ENCODE results near the gene ARHGAP22. TPM values are rescaled to one million over a fixed set of nuclear protein-coding genes. Genes with fewer than 3 reads are reported as not detected.
"Not testable (repeated sequence)": the region's sequence is repeated elsewhere in the genome, so short reads cannot be mapped to it uniquely, and the experiment has no call there.

ARHGAP22 gene
- 5.2 TPM for total RNA-seq
- long read RNA-seq, partial matches to known transcripts = 4 of 15 reads
- long read RNA-seq, other reads (novel, unspliced or antisense) = 6 of 15 reads

GRCh38 chr10:48604991-48605508 is at the start of gene ARHGAP22:
ARHGAP22 (minus strand) TSS chr10:48605073; CDS start chr10:48604796, 277 bp downstream.
- intact Hi-C loops (cut with DNase I) = loop anchor here (10.0 kb wide), 1 partner anchor 50 kb away; no protein-coding TSS in a partner anchor
- DNase-seq (peak; percentile 78), ATAC-seq (ENCODE audit: poor library complexity) (peak; percentile 91)

DNA sequence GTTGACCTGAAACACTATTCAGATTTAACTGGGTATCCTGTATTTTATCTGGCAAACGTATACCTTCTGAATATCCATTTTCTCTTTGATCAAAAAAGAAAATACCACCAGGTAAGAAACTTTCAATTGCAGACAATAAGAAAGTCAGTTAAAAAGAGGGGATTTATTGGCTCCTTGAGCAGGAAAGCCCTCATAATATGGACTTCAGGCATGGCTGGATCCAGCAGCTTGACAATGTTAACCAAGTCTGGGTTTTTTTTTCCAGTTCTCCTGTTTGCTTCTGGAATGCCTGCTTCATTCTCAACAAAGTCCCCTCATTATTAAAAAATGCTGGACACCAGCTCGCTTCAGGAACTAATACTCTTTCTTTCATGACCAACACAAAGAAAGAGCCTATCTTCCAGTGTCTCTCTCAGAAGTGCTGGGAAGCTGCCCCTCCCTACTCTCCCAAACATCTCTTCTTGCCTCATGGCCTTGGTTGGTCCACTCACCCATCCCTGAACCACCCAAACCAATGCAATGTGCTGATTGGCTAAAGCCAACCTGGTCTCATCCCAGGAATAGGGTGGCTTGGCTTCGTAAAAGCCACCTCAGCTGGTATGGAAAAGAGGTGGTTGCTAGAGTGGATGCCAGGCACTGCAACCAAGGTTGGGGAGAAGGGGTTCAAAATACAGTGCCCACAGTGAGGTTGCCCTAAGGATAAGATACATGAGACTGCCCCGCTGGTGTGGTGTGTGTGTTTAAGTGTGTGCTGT is 49.2 kb upstream of the ARHGAP22 start:
- DNase-seq (no peak), ATAC-seq (ENCODE audit: poor library complexity) (no peak)
- intact Hi-C loops (cut with DNase I) = loop anchor here (2.0 to 10.0 kb wide), 2 partner anchors 49 to 289 kb away; partner anchors contain the start of gene ARHGAP22

- ATAC-seq (ENCODE audit: poor library complexity) (no peak), DNase-seq (no peak)
- intact Hi-C loops (cut with DNase I) = loop anchor here (10.0 kb wide), 1 partner anchor 49 kb away; the partner anchor contains the start of gene ARHGAP22
Observed at GRCh38 chr10:48653347-48653746, 48.5 kb upstream of the ARHGAP22 start.

GRCh38 chr10:48652344-48652743 is 47.5 kb upstream of the ARHGAP22 start:
- no peak for DNase-seq
- intact Hi-C loops (cut with DNase I) = loop anchor here (10.0 kb wide), 1 partner anchor 48 kb away; the partner anchor contains the start of gene ARHGAP22
- ATAC-seq (ENCODE audit: poor library complexity) = no peak

DNA sequence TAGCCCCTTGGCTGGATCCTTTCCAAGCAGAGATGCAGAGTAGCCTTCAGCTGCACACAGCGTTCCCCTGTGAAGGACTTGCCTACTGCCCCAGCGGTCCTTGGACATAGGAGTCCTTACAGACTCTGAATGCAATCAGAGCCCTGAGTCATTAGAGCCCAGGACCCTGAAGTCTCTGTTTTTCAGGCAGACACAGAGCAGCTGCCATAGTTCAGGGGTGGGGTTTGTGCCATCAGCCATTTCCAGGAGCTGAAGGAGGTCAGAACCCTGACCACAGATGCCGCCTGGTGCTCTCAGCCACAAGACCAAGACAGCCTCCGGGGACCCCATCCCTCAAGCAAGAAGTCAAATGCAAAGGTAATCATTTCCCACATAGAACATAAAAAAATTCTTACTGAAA is 47.0 kb upstream of the ARHGAP22 start:
- no peak for DNase-seq
- intact Hi-C loops (cut with DNase I) = loop anchor here (10.0 kb wide), 1 partner anchor 47 kb away; the partner anchor contains the start of gene ARHGAP22
- ATAC-seq (ENCODE audit: poor library complexity) = no peak

GRCh38 chr10:48651293-48651692 is 46.4 kb upstream of the ARHGAP22 start:
- no peak for DNase-seq
- intact Hi-C loops (cut with DNase I) = loop anchor here (10.0 kb wide), 1 partner anchor 46 kb away; the partner anchor contains the start of gene ARHGAP22
- no peak for ATAC-seq (ENCODE audit: poor library complexity)

DNA sequence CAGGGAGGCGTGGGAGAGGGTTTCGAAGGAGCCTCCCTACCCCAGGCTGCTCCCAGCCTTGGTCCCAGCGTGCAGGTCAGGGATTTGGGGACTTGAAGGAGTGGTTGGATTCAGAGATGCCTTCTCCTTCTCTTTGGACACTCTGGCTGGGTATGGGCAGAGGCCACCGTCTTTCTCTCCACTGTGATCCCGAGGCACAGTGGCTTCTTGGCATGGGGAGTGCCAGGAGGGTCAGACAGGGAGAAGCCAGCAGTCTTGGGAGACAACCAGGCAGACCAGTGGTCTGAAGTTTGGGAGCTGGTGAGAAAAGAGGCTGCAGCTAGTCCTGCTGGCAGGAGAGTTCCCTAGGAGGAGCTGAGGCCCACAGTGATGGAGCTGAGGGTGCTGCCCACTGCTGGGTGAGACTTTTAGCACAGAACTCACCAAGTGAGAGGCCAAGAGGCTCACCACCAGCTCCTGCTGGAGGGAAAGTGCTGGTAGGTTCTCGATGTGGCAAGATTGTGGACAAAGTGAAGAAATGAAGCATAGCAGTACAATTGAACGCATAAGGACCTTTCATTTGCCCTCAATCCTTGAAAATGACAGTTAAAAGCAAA is 44.6 kb upstream of the ARHGAP22 start:
- intact Hi-C loops (cut with DNase I) = no loop called here
- ATAC-seq (ENCODE audit: poor library complexity) (no peak), DNase-seq (no peak)

DNA sequence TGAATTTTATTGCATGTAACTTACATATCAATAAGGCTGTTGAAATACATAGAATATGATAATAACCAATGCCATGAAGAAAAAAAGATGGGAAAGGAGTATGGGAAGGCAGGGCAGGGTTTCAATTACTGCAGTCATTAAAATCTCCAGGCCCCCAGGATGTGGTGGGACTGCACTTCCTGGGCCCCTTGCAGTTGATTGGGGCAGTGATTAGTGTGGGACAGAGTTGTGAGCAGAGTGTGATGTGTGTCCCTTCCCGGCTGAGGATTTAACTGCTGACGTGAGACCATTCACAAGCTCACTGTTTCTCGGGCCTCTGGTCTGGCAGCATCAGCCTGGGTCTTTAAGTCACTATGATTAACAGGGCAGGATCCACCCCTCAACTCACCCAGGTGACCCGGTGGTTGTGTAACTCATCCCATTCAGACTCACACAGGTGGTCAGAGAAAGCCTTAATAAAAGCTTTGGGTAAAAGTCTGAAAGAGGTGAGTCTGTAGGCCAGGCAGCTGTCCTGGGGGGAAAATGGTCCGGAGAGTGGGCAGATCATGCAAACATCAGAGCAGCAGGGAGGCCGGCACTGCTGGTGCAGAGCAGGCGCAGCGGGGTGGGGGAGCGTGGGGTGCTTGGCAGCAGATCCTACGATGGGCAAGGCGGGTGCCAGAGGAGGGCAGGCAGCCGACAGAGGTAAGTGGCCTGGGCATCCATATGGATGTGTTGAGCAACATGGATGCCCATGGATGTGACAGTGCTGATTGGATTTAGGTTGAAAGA is 43.5 kb upstream of the ARHGAP22 start:
- no peak for ATAC-seq (ENCODE audit: poor library complexity)

GRCh38 chr10:48647073-48647472 is 42.2 kb upstream of the ARHGAP22 start:
- intact Hi-C loops (cut with DNase I); DNase-seq: not testable (repeated sequence)

More for the DNA sequence above, 43.5 kb upstream of the ARHGAP22 start:
- intact Hi-C loops (cut with DNase I) = no loop called here
- no peak for DNase-seq

GRCh38 chr10:48645600-48645999 is 40.7 kb upstream of the ARHGAP22 start:
- intact Hi-C loops (cut with DNase I) = no loop called here
- ATAC-seq (ENCODE audit: poor library complexity) = no peak

More at GRCh38 chr10:48647073-48647472, 42.2 kb upstream of the ARHGAP22 start:
- ATAC-seq (ENCODE audit: poor library complexity) = not testable (repeated sequence)

DNA sequence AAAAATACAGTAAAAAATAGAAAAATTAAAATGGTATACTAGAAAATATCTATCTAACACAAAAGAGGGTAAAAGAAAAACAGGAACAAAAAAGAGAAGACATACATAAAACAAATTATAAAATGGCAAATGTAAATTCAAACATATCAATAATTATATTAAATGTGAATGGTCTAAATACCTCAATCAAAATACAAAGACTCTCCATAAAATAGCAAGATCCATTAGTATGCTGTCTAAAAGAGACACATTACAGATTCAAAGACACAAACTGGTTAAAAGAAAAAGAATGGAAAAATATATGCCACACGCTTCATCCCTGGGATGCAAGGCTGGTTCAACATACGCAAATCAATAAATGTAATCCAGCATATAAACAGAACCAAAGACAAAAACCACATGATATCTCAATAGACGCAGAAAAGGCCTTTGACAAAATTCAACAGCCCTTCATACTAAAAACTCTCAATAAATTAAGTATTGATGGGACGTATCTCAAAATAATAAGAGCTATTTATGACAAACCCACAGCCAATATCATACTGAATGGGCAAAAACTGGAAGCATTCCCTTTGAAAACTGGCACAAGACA is 36.3 kb upstream of the ARHGAP22 start:
- ATAC-seq (ENCODE audit: poor library complexity); DNase-seq; intact Hi-C loops (cut with DNase I): not testable (repeated sequence)

More at GRCh38 chr10:48645600-48645999, 40.7 kb upstream of the ARHGAP22 start:
- DNase-seq = no peak

DNA sequence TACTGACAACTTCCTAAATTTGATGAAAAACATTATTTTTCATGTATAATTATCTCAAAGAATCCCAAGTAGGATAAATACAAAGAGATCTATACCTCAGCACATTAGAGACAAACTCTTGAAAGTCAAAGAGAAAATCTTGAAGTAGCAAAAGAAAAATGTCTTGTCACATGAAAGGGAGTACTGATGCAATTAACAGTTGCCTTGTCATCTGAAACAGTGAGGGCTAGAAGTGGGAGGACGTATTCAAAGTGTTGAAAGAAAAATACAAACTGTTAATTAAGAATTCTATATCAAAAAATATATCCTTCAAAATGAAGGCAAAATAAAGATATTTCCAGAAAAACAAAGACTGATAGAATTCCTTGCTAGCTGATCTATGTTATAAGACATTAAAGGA is 35.5 kb upstream of the ARHGAP22 start:
- ATAC-seq (ENCODE audit: poor library complexity) (no peak), DNase-seq (no peak)
- intact Hi-C loops (cut with DNase I) = no loop called here

DNA sequence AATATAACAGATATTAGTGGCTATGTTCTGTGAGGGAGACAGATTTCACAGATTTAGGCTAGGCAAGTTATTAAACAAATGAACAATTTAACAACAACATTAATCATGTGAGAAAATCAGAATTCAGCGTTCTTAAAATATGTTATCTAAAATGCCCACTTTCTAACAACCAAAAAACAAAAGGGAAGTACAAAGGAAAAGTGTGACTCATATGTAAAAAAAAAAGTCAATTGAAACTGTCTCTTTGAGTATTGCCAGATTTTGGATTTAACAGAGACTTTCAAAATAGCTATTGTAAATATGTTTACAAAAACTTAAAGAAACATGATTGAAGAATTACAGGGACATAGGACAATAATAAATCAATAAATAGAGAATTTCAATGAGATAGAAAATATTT is 34.8 kb upstream of the ARHGAP22 start:
- ATAC-seq (ENCODE audit: poor library complexity) = no peak
- intact Hi-C loops (cut with DNase I) = no loop called here
- DNase-seq = no peak

DNA sequence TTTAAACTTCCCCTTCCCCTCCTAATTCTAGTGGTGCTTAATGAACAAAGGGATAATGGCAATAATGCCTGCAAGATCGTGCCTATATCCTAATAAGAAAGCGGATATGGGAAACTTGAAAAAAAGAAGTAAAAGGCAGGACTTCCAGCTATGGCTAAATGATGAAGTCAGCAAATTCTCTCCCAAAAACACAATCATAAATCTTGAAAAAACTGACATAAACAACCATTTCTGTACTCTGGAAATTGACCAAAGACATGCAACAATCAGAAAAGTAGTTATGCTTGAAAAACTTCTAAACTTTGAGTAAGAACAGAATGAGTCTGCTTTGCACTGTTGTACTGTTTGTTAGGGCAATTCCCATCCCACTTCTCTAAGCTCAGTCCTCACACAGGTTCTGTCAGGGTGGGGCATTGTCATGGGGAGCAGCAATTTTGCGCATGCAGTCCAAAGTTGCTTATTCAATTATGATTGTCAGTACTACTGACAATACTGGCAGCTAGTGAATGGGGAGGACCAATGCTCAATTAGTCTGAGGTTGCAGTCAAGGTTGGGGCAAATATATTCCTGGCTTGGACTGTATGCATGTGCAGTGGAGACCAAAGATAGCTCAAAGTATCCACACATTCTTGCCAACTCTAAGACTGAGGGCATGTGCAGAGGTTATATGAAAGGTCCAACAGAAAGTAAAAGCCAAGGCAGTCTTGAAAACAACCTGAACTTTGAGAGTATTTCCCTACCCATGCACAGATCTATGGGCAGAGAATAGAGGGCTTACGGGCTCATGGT is 34.1 kb upstream of the ARHGAP22 start:
- ATAC-seq (ENCODE audit: poor library complexity) = peak; percentile 67
- intact Hi-C loops (cut with DNase I) = no loop called here

DNA sequence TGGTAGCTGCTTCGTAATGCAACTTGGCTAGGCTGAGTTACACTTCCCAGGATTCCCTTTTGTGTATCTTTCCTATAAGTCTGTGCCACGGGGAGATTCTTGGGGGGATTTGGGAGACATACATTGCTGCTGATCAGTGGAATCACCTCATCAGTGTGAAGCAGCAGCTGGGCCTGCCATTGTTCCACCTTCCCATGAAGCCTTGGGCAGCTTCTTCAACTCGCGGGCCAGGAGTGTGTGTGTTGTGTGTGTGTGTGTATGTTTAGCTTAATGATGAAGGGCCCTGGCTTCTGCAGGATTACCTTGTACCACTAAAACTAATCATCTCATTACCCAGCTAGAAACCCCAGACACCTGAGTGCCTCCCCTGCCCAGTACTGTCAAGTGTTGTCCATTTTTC is 33.3 kb upstream of the ARHGAP22 start:
- DNase-seq (no peak), ATAC-seq (ENCODE audit: poor library complexity) (no peak)
- intact Hi-C loops (cut with DNase I) = no loop called here

More for the DNA sequence above, 34.1 kb upstream of the ARHGAP22 start:
- DNase-seq = no peak

GRCh38 chr10:48636901-48637300 is 32.0 kb upstream of the ARHGAP22 start:
- intact Hi-C loops (cut with DNase I) = no loop called here
- no peak for ATAC-seq (ENCODE audit: poor library complexity)
- no peak for DNase-seq

DNA sequence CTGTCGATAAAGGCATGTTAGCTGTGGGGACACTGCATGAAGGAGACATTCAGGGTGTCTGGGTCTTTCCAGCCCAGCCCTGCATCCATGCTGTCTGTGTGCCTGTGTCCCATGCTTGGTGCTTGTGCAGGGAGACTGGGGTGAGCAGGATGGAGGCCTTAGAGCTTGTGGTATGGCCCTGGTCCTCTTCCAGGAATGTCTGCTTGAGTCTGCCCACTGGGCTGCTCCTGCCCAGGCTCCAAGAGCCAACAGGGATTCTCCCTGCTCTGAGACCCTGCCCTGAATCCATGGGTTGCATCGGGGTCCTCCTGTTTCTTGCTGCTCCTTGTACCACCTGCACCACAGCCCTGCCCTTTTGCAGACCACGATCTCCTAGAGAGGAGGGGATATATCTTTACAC is 31.4 kb upstream of the ARHGAP22 start:
- DNase-seq = no peak
- intact Hi-C loops (cut with DNase I) = no loop called here
- ATAC-seq (ENCODE audit: poor library complexity) = no peak

Data from Right ventricle myocardium superior (tissue), 1 donor.